ENCODE results near the gene TMEM69.
"Not testable (repeated sequence)": the region's sequence is repeated elsewhere in the genome, so short reads cannot be mapped to it uniquely, and the experiment has no call there.

Gene TMEM69

DNA sequence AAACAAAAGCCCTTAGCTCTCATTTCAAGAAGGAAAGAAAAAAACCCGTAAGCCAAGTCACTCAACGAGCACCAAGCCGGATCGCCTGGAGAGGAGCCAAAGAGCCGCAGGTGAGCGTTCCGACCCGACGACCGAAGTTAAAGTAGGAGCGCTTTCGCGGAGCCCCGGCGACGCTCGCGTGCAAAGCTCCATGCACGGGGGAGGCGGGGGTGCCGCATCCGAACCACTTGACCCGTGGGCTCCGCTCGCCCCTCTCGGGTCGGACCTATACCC, 2.0 kb upstream of the TMEM69 start:
- DNase-seq (ENCODE audit: low spot score in 2 of 2) = peak; percentile 27 to 65
- no peaks in the 10 kb centered on the region for H3K9me3 ChIP-seq
- no peaks in the 10 kb centered on the region for H3K27me3 ChIP-seq (ENCODE audit: low read depth)
- H3K4me1 ChIP-seq = peaks cover 27% of the 10 kb centered on the region
- in situ Hi-C loops (cut with MboI; ENCODE audit: low sequenced_read_pairs) = no loop called here
- H3K4me3 ChIP-seq = peak overlapping the region; percentile 97
- H3K36me3 ChIP-seq (replicated peaks) = peaks cover 8% of the 10 kb centered on the region; the same call in 1 of the 2 replicates

DNA sequence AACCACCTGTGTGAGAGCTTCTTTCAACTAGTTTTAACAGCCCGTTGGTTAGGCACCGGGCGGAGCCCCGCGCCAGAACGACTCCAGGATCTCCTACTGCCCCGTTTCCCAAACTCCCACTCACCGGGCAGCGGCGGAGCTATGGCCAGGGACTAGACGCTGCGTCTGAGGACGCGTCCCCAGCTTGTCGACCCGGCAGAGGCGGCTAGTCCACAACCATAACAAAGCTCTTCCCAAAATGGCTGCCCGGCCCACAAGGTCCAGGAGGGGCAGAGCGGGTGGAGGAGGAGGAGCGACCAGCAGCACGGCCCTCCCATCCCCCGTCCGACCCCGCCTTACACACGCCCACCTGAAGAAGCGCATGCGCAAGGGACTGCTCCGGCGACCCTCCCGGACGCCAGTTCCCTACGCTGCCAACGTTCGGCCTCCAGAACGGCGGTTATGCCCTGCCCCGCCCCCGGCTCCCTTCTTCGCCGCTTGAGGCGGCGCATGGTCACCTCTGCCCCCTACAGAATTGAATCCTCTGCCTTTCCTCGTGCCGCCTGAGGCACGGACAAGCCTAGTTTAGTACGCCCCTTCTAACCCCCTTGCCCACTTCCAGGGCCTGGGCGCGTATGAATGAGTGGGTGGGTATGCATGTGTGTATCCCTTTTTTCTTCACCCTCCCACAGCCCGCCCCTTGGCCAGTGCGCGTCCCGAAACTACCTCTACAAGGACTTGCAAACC, 1.5 kb upstream of the TMEM69 start, which contains the start of gene GPBP1L1:
Gene GPBP1L1, minus strand, starts transcription at position 246 of the 726 bp plus-strand sequence. CDS start 27,446 bp downstream, outside the sequence.
- H3K36me3 ChIP-seq (replicated peaks) = peaks cover 4% of the 10 kb centered on the region; the same call in 1 of the 2 replicates
- no peaks in the 10 kb centered on the region for H3K9me3 ChIP-seq
- peak; percentile 97 to 98 for DNase-seq (ENCODE audit: low spot score in 2 of 2)
- no peaks in the 10 kb centered on the region for H3K27me3 ChIP-seq (ENCODE audit: low read depth)
- in situ Hi-C loops (cut with MboI; ENCODE audit: low sequenced_read_pairs) = no loop called here
- peak within 1 kb of the TSS; percentile 97 for H3K4me3 ChIP-seq
- H3K4me1 ChIP-seq = peaks cover 22% of the 10 kb centered on the region

DNA sequence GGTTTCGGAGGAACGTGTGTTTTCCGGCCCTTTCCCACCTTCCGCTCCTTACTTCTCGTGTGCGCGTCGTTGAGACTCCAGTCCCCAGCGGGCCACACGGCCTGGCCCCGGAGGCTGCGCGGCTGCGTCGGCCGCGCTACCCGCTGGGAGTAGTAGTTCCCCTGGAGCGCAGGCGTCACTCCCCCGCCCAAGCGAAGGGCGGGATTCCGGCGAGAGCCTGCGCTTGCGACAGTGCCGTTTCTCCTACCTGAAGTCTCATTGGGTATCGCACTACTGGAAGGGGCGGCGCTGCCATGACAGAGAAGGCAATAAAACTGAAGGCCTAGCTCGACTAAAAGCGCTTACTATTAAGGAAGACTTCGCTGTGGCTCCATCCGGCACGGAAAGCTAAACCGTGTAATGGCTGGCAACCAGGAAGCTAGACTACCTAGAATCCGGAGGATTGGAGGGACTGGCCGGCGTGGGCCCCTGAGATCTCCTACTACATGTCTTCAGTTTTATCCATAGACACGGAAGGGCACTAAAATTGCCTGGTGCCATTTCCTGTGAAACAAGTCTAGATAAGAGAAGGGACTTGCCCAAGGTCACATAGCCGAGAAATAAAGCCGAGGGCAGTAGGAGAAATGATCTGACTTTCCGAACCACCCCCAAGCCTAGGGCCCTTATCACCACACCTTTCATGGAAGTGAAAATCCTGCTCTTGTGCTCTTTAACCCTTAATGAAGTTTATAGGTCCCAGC, 797 bp upstream of the TMEM69 start:
- peaks cover 6% of the 10 kb centered on the region for H3K36me3 ChIP-seq (replicated peaks)
- peak; percentile 97 to 99 for DNase-seq (ENCODE audit: low spot score in 2 of 2)
- H3K4me3 ChIP-seq = peak overlapping the region; percentile 97
- in situ Hi-C loops (cut with MboI; ENCODE audit: low sequenced_read_pairs) = no loop called here
- H3K27me3 ChIP-seq (ENCODE audit: low read depth) = no peaks in the 10 kb centered on the region
- H3K9me3 ChIP-seq = no peaks in the 10 kb centered on the region
- peaks cover 19% of the 10 kb centered on the region for H3K4me1 ChIP-seq

DNA sequence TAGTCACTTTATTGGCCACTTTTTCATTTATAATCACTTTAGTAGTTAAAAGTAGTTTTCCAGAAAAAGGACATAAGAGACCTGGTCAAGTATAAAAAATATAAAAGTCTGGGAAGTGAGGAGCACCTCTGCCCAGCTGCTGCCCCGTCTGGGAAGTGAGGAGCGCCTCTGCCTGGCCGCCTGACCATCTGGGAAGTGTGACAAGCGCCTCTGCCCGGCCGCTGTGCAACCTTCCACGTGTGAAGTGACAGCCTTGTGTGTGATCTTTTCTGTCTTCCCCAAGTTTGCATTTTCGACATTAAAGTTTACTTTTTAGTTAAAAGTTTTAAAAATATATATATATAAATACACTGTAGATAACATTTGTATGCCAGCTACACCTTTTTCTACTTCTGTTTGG, 5.8 kb downstream of the TMEM69 start:
- H3K4me1 ChIP-seq; DNase-seq (ENCODE audit: low spot score in 2 of 2); in situ Hi-C loops (cut with MboI; ENCODE audit: low sequenced_read_pairs); H3K4me3 ChIP-seq; H3K27me3 ChIP-seq (ENCODE audit: low read depth); H3K9me3 ChIP-seq: not testable (repeated sequence)
- peaks cover 30% of the 10 kb centered on the region for H3K36me3 ChIP-seq (replicated peaks)

DNA sequence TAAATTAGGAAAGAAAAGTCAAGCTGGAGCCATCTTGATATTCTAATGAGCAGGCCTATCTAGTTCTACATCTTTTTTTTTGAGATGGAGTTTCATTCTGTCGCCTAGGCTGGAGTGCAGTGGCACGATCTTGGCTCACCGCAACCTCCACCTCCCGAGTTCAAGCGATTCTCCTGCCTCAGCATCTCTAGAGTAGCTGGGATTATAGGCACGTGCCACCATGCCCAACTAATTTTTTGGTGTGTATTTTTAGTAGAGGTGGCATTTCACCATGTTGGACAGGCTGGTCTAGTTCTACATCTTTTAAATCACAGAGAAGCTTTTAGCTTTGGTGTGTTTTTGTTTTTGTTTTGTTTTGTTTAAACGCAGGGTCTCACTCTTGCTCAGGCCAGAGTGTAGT, 6.8 kb downstream of the TMEM69 start:
- H3K4me3 ChIP-seq = no peak overlapping the region
- H3K36me3 ChIP-seq (replicated peaks) = peaks cover 30% of the 10 kb centered on the region
- no peak for DNase-seq (ENCODE audit: low spot score in 2 of 2)
- no peaks in the 10 kb centered on the region for H3K4me1 ChIP-seq
- H3K9me3 ChIP-seq = no peaks in the 10 kb centered on the region
- in situ Hi-C loops (cut with MboI; ENCODE audit: low sequenced_read_pairs) = no loop called here
- no peaks in the 10 kb centered on the region for H3K27me3 ChIP-seq (ENCODE audit: low read depth)

DNA sequence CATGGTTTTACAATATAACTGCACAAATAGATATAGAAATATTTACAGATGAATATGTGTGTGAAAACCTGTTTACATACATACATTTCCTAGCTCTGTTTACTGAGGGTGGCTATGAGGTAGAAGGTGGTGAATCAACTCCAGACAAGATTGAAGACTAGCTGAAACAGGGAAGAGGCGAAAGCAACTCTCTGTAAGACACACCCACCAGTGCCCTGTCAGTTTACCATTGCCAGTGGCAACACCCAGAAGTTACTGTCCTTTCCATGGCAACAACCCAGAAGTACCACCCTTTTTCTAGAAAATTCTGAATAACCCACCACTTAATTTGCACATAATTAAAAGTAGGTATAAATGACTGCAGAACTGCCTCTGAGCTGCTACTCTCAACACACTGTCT, 16.7 kb downstream of the TMEM69 start:
- Histone ChIP-seq H3K9me3 (no peaks in the 10 kb centered on the region), H3K27me3 (ENCODE audit: low read depth) (no peaks in the 10 kb centered on the region), H3K4me3 (no peak overlapping the region), H3K36me3 (replicated peaks) (no peaks in the 10 kb centered on the region), H3K4me1 (no peaks in the 10 kb centered on the region; the same call in none of the 2 replicates)
- in situ Hi-C loops (cut with MboI; ENCODE audit: low sequenced_read_pairs) = no loop called here
- no peak for DNase-seq (ENCODE audit: low spot score in 2 of 2)

DNA sequence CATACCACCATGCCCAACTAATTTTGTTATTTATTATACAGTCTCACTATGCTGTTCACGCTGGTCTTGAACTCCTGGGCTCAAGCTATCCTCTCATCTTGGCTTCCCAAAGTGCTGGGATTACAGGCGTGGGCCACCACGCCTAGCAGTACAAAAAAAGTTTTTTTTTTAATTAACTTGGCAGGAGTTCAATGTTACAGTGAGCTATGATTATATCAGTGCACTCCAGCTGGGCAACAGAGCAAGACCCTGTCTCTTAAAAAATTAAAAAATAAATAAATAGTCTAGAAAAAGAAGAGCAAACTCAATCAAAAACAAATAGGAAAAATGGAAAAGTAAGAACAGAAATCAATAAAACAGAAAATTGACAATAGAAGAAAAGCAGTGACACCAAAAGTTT, 25.7 kb downstream of the TMEM69 start:
- H3K9me3 ChIP-seq = no peaks in the 10 kb centered on the region
- in situ Hi-C loops (cut with MboI; ENCODE audit: low sequenced_read_pairs) = no loop called here
- no peaks in the 10 kb centered on the region; the same call in 1 of the 2 replicates for H3K36me3 ChIP-seq (replicated peaks)
- H3K4me3 ChIP-seq = no peak overlapping the region
- H3K27me3 ChIP-seq (ENCODE audit: low read depth) = no peaks in the 10 kb centered on the region
- H3K4me1 ChIP-seq = no peaks in the 10 kb centered on the region
- DNase-seq (ENCODE audit: low spot score in 2 of 2) = no peak

DNA sequence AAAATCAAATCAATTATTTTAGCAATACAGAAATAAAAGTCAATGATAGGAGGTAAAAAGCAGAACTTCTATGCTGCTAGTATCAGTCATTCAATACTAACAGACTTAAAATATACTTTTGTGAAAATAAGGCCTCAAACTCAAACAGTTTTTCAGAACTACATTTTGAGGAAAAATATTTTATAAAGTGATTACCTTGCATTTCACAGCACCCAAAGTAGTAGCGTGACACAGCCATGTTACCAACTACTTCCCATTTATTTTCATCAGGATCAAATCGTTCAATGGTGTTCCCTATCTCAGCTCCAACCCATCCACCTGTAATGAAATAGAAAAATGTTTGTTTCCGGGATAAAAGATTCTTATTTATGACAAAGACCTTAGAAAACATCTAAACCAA, 28.7 kb downstream of the TMEM69 start:
- no peaks in the 10 kb centered on the region for H3K4me1 ChIP-seq
- in situ Hi-C loops (cut with MboI; ENCODE audit: low sequenced_read_pairs) = no loop called here
- H3K27me3 ChIP-seq (ENCODE audit: low read depth) = no peaks in the 10 kb centered on the region
- H3K9me3 ChIP-seq = no peaks in the 10 kb centered on the region
- DNase-seq (ENCODE audit: low spot score in 2 of 2) = no peak
- H3K4me3 ChIP-seq = no peak overlapping the region
- H3K36me3 ChIP-seq (replicated peaks) = no peaks in the 10 kb centered on the region; the same call in 1 of the 2 replicates

DNA sequence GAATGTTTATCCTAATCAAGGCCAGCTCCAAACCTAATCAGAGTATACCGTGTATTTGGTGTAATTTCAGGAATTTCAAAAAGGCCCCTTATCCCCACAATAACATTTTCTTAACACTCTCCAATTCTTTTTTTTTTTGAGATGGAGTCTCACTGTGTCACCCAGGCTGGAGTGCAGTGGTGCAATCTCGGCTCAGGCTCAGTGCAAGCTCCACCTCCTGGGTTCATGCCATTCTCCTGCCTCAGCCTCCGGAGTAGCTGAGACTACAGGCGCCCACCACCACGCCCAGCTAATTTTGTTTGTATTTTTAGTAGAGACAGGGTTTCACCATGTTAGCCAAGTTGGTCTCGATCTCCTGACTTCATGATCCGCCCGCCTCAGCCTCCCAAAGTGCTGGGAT, 29.4 kb downstream of the TMEM69 start:
- H3K9me3 ChIP-seq; in situ Hi-C loops (cut with MboI; ENCODE audit: low sequenced_read_pairs); H3K4me1 ChIP-seq; H3K36me3 ChIP-seq (replicated peaks); H3K4me3 ChIP-seq; H3K27me3 ChIP-seq (ENCODE audit: low read depth); DNase-seq (ENCODE audit: low spot score in 2 of 2): not testable (repeated sequence)

DNA sequence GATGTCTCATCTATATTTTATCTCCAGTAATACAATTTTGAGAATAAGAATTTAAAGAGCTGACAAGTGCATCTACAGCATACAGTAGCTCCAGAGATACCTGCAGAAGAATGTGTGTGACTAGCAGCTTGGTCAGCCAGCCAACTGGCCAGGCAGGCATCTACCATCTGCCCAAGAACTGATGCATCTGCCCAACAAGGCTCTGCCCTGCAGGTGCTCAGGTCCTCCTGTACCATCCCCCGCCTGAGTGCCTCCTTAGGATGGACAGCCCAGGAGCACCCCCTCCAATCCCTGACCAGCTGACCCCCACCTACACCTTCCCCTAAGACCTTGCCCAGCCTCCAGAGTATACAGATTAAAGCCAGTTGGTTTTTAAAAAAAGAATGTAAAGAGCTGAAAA, 30.3 kb downstream of the TMEM69 start:
- Histone ChIP-seq H3K36me3 (replicated peaks) (no peaks in the 10 kb centered on the region; the same call in 1 of the 2 replicates), H3K9me3 (no peaks in the 10 kb centered on the region), H3K4me3 (no peak overlapping the region), H3K27me3 (ENCODE audit: low read depth) (no peaks in the 10 kb centered on the region), H3K4me1 (no peaks in the 10 kb centered on the region)
- no peak for DNase-seq (ENCODE audit: low spot score in 2 of 2)
- in situ Hi-C loops (cut with MboI; ENCODE audit: low sequenced_read_pairs) = no loop called here

DNA sequence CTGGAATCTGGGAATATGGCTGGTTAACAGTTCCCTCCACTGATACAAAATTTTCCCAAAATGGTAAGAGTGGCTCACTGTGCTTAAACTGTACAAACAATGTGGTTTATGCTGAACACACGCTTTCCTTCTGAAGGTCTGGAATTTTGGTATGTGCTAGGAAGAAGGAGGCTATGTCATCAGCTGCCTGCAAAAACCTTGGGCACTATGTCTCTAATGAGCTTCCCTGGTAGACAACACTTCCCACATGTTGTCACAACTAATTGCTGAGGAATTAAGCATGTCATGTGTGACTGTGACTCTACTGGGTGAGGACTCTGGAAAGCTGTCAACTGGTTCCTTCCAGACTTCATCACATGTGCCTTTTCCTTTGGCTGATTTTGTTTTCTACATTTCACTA, 33.2 kb downstream of the TMEM69 start:
- in situ Hi-C loops (cut with MboI; ENCODE audit: low sequenced_read_pairs) = no loop called here
- DNase-seq (ENCODE audit: low spot score in 2 of 2) = no peak
- Histone ChIP-seq H3K9me3 (no peaks in the 10 kb centered on the region), H3K36me3 (replicated peaks) (no peaks in the 10 kb centered on the region; the same call in 1 of the 2 replicates), H3K4me3 (no peak overlapping the region), H3K4me1 (no peaks in the 10 kb centered on the region), H3K27me3 (ENCODE audit: low read depth) (no peaks in the 10 kb centered on the region)

DNA sequence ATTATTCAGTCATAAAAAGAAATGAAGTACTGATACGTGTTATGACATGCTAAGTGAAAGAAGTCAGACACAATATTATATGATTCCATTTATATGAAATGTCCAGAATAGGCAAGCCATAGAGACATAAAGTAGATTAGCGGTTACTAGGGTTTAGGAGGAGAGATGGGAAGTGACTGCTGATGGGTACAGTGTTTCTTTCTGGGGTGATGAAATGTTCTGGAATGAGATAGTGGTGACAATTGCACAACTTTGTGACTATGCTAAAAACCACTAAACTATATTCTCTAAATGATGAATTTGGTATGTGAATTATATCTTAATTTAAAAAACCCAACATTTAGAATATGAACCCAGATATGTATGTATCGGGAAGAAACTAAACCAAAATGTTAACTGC, 34.8 kb downstream of the TMEM69 start:
- H3K27me3 ChIP-seq (ENCODE audit: low read depth) = no peaks in the 10 kb centered on the region
- H3K4me3 ChIP-seq = no peak overlapping the region
- in situ Hi-C loops (cut with MboI; ENCODE audit: low sequenced_read_pairs) = no loop called here
- no peaks in the 10 kb centered on the region; the same call in 1 of the 2 replicates for H3K36me3 ChIP-seq (replicated peaks)
- no peaks in the 10 kb centered on the region for H3K4me1 ChIP-seq
- H3K9me3 ChIP-seq = no peaks in the 10 kb centered on the region
- DNase-seq (ENCODE audit: low spot score in 2 of 2) = no peak

DNA sequence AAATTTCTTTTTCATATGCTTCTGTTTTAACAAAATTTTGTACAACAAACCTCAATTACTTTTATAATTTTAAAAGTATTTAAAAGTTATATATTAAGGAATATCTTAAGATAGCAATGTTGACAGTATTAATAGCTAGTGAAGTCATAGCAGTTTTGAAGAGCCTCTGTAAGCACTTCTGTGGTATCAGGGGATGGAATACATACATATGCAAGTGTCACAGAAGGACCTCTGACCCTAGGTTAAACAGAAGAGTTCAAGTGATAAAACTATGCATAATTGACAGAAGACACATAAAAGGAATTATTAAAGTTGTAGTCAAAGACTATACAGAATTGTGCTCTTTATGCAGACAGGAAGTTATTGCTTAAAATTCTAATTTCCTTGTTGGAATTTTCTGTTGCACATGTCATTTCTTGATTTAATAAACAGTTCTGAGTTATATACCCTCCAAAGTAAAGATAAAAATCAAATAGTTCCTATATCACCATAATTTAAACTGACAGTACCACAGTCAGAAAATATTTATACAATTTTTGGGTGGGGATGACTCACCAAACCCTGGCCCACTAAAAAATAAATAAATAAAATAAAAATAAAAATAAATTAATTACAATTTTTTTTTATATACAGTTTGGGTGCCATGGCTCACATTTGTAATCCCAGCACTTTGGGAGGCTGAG, 35.4 kb downstream of the TMEM69 start:
- no peak for DNase-seq (ENCODE audit: low spot score in 2 of 2)
- Histone ChIP-seq H3K9me3 (no peaks in the 10 kb centered on the region), H3K4me1 (no peaks in the 10 kb centered on the region), H3K4me3 (no peak overlapping the region), H3K27me3 (ENCODE audit: low read depth) (no peaks in the 10 kb centered on the region), H3K36me3 (replicated peaks) (no peaks in the 10 kb centered on the region; the same call in 1 of the 2 replicates)
- in situ Hi-C loops (cut with MboI; ENCODE audit: low sequenced_read_pairs) = no loop called here

DNA sequence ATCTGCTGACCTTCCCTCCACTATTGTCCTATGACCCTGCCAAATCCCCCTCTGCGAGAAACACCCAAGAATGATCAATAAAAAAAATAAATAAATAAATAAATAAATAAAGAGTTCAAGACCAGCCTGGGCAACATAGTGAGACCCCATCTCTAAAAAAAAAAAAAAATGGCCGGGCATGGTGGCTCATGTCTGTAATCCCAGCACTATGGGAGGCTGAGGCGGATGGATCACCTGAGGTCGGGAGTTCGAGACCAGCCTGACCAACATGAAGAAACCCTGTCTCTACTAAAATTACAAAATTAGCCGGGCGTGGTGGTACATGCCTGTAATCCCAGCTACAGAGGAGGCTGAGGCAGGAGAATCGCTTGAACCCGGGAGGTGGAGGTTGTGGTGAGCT, 38.0 kb downstream of the TMEM69 start:
- H3K4me3 ChIP-seq; H3K27me3 ChIP-seq (ENCODE audit: low read depth): not testable (repeated sequence)

More for the DNA sequence above, 38.0 kb downstream of the TMEM69 start:
- H3K9me3 ChIP-seq; H3K36me3 ChIP-seq (replicated peaks); in situ Hi-C loops (cut with MboI; ENCODE audit: low sequenced_read_pairs); H3K4me1 ChIP-seq; DNase-seq (ENCODE audit: low spot score in 2 of 2): not testable (repeated sequence)

Data from HAP-1 (cell line).